Measurements from ENCODE around the gene TPCN2. TPM values are rescaled to one million over a fixed set of nuclear protein-coding genes. Genes with fewer than 3 reads are reported as not detected.

Gene TPCN2
- total RNA-seq, 1 donor from 2014 or later = 12.6 TPM

DNA sequence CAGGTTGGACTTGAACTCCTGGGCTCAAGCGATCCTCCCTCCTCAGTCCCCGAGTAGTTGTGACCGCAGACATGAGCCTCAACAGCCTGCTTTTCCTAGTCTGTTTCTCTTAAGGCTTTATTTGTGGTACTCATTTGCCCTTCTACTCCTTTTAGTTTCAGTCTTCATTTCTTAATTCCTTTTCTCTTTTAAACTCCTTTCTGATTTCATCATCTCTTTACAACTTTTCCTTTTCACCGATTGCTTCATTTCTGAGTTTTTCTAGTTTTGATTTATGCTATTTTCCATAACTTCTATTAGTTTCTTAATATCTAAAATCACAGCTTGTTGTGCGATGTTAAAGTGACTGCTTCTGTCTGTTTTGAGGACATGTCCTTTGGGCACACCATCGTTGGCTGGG, 18.4 kb upstream of the TPCN2 start:
- Mint-ChIP-seq H3K27ac (ENCODE audit: unreplicated experiment) (no peak overlapping the region), H3K36me3 (ENCODE audit: low read depth) (peaks cover 2% of the 10 kb centered on the region), H3K4me3 (ENCODE audit: unreplicated experiment) (no peak overlapping the region), H3K27me3 (ENCODE audit: low read depth) (peaks cover 11% of the 10 kb centered on the region), H3K4me1 (ENCODE audit: low read depth) (no peaks in the 10 kb centered on the region), H3K9me3 (ENCODE audit: low read depth) (no peaks in the 10 kb centered on the region)
- DNase-seq (ENCODE audit: low spot score) = no peak
- TF ChIP-seq, protein P1, sequence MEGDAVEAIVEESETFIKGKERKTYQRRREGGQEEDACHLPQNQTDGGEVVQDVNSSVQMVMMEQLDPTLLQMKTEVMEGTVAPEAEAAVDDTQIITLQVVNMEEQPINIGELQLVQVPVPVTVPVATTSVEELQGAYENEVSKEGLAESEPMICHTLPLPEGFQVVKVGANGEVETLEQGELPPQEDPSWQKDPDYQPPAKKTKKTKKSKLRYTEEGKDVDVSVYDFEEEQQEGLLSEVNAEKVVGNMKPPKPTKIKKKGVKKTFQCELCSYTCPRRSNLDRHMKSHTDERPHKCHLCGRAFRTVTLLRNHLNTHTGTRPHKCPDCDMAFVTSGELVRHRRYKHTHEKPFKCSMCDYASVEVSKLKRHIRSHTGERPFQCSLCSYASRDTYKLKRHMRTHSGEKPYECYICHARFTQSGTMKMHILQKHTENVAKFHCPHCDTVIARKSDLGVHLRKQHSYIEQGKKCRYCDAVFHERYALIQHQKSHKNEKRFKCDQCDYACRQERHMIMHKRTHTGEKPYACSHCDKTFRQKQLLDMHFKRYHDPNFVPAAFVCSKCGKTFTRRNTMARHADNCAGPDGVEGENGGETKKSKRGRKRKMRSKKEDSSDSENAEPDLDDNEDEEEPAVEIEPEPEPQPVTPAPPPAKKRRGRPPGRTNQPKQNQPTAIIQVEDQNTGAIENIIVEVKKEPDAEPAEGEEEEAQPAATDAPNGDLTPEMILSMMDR (IDR thresholded peaks at IDR 0.05) = no peak

DNA sequence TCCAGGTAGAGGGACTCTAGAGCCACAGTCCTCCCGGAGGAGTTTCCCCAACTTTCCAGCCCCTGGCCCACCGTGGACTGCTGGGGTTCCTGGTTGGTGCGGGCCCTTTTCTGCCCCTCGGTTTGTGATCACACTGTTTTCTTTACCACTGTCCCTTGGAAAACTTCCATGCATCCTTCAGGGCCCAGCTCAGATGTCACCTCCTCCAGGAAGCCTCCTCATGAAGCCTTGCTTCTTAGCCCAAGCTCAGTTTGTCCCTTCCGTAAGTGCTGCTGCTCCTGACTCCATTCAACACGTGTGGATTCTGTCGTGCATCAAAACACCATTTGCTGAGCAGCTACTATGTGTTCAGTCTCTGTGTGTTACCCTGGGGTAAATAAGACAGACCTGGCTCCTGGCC, 15.9 kb upstream of the TPCN2 start:
- Mint-ChIP-seq H3K4me3 (ENCODE audit: unreplicated experiment) (no peak overlapping the region), H3K9me3 (ENCODE audit: low read depth) (no peaks in the 10 kb centered on the region), H3K27me3 (ENCODE audit: low read depth) (peaks cover 11% of the 10 kb centered on the region), H3K36me3 (ENCODE audit: low read depth) (peaks cover 2% of the 10 kb centered on the region), H3K4me1 (ENCODE audit: low read depth) (peaks cover 5% of the 10 kb centered on the region), H3K27ac (ENCODE audit: unreplicated experiment) (no peak overlapping the region)
- DNase-seq (ENCODE audit: low spot score) = no peak
- TF ChIP-seq, protein P1 (IDR thresholded peaks at IDR 0.05) = no peak

DNA sequence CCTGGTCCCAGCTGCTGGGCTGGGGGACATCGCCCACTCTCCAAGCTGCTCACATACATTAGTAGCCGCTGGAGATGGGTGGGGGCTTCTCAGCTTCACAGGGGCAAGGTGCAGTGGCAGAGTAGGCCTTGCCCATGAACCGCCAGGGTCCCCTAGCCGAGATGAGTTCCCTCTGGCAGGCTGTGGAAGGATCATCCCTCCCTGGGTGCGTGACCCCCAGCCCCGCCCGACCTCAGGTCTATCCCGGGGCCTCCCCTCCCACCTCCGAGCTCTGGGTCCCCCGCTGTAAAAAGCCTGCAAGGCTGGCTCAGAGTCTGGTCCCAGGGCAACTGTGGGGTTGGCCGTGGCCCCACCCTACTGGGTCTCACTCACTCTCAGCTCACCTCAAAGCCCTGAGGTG, 15.3 kb upstream of the TPCN2 start:
- H3K4me1 Mint-ChIP-seq (ENCODE audit: low read depth) = peaks cover 5% of the 10 kb centered on the region
- no peak overlapping the region for H3K4me3 Mint-ChIP-seq (ENCODE audit: unreplicated experiment)
- H3K36me3 Mint-ChIP-seq (ENCODE audit: low read depth) = peaks cover 2% of the 10 kb centered on the region
- no peak for DNase-seq (ENCODE audit: low spot score)
- H3K27me3 Mint-ChIP-seq (ENCODE audit: low read depth) = peaks cover 11% of the 10 kb centered on the region
- no peak overlapping the region for H3K27ac Mint-ChIP-seq (ENCODE audit: unreplicated experiment)
- TF ChIP-seq, protein P1 (IDR thresholded peaks at IDR 0.05) = no peak
- no peaks in the 10 kb centered on the region for H3K9me3 Mint-ChIP-seq (ENCODE audit: low read depth)

DNA sequence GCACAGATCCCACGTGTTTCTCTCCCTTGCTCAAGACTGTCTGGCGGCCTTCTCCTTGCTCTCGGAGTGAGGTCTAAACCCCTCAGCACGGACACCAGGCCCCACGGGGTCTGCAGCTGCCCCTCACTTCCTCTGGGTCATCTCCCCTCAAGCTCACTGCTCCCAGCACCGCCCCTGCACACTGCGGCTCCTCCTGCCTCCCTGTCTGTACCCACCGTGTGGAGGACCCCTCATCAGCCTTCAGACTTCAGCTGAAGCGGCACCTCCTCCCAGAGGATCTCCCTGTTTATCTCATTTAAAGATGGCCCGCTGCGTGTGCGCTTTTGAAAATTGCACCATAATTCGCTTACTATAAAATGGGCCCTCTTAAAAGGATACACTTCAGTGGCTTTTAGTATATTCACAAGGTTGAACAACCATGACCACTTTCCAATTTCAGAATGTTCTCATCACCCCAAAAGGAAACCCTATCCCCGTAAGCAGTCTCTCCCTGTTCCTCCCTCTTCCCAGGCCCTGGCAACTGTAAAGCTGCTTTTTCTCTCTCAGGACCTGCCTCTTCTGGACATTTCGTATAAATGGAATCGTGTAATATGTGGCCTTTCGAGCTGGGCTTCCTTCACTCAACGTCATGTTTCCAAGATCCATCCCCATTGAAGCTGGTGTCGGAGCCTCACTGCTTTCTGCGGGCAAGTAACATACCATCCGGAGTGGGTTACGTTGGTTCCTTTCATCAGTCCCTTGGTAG, 14.4 kb upstream of the TPCN2 start:
- H3K9me3 Mint-ChIP-seq (ENCODE audit: low read depth) = no peaks in the 10 kb centered on the region

DNA sequence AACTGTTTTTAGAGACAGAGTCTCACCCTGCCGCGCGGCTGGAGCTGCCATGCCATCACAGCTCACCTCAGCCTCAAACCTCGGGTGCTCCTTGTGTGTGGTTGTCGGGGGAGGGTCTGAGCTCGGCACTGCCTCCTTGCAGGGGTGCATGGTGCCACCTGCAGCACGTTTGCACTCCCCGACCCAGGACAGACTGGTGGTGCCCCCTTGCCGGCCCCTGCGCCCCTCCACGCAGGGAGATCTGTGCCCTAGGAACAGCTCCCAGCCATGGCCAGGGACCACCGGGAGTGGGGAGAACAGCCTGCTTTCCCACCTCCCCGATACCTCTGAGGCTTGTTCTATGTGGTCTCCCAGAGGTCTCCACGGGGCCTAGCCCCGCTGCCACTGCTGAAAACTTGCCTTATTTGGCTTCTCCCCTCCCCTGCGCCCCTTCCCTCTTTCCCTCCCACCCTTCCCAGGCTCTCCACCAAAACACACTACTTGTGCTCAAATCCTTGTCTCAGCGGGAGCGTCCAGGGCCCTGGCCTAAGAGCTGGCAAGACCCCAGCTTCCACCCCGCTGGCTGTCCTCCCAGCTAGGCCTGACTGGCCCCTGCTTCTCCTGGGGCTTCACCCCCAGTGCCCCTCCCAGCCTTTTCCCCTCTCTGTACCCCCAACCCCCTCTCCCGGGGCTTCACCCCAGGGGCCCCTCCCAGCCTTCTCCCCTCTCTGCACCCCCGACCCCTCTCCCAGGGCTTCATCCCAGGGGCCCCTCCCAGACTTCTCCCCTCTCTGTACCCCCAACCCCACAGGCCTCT, 13.4 kb upstream of the TPCN2 start:
- Mint-ChIP-seq H3K27me3 (ENCODE audit: low read depth) (peaks cover 8% of the 10 kb centered on the region), H3K4me1 (ENCODE audit: low read depth) (peaks cover 5% of the 10 kb centered on the region), H3K4me3 (ENCODE audit: unreplicated experiment) (no peak overlapping the region), H3K9me3 (ENCODE audit: low read depth) (no peaks in the 10 kb centered on the region), H3K27ac (ENCODE audit: unreplicated experiment) (peak overlapping the region; percentile 63), H3K36me3 (ENCODE audit: low read depth) (no peaks in the 10 kb centered on the region)
- no peak for DNase-seq (ENCODE audit: low spot score)
- TF ChIP-seq, protein P1 (IDR thresholded peaks at IDR 0.05) = no peak

More for the DNA sequence above, 14.4 kb upstream of the TPCN2 start:
- Mint-ChIP-seq H3K27ac (ENCODE audit: unreplicated experiment) (no peak overlapping the region), H3K27me3 (ENCODE audit: low read depth) (peaks cover 11% of the 10 kb centered on the region), H3K4me3 (ENCODE audit: unreplicated experiment) (no peak overlapping the region), H3K36me3 (ENCODE audit: low read depth) (peaks cover 2% of the 10 kb centered on the region), H3K4me1 (ENCODE audit: low read depth) (peaks cover 5% of the 10 kb centered on the region)
- DNase-seq (ENCODE audit: low spot score) = no peak
- TF ChIP-seq, protein P1 (IDR thresholded peaks at IDR 0.05) = no peak
